GM19372 (cell line): ENCODE data around the gene SRSF2.
"Not testable (repeated sequence)": the region's sequence is repeated elsewhere in the genome, so short reads cannot be mapped to it uniquely, and the experiment has no call there.

Source experiments
- ATAC-seq: cut with Tn5 transposase; IDR thresholded peaks from one replicate; pipeline ENCODE4 v1.9.1; 2021; ENCODE audit warnings: mild to moderate bottlenecking, low read depth, moderate library complexity; ENCODE audit not compliant: unreplicated experiment

Gene SRSF2

GRCh38 chr17:76739568-76740115, 2.5 kb upstream of the SRSF2 start:
- not testable (repeated sequence) for ATAC-seq

GRCh38 chr17:76738468-76738850, 1.3 kb upstream of the SRSF2 start:
- ATAC-seq, result no peak

GRCh38 chr17:76737676-76738467, 741 bp upstream of the SRSF2 start, which contains the start of gene MFSD11:
Gene MFSD11 (plus strand): TSS chr17:76738119. CDS start chr17:76738353, 234 bp downstream.
- ATAC-seq, result peak; percentile 42

GRCh38 chr17:76736349-76737081, 616 bp downstream of the SRSF2 start:
- peak; percentile 8 for ATAC-seq

- ATAC-seq, result no peak
Measured at GRCh38 chr17:76735586-76736348, 1.4 kb downstream of the SRSF2 start.

GRCh38 chr17:76735006-76735405, 2.1 kb downstream of the SRSF2 start:
- no peak for ATAC-seq

- no peak for ATAC-seq
Measured at GRCh38 chr17:76734080-76734840, 2.9 kb downstream of the SRSF2 start.

GRCh38 chr17:76733618-76733957, 3.5 kb downstream of the SRSF2 start:
- no peak for ATAC-seq

- ATAC-seq, result no peak
Measured at GRCh38 chr17:76732734-76733617, 4.2 kb downstream of the SRSF2 start.

GRCh38 chr17:76731800-76732733, 5.1 kb downstream of the SRSF2 start:
- not testable (repeated sequence) for ATAC-seq

GRCh38 chr17:76727745-76728456, 9.2 kb downstream of the SRSF2 start:
- ATAC-seq, result no peak

GRCh38 chr17:76726776-76727718, 10.1 kb downstream of the SRSF2 start, which contains the start of gene METTL23:
Gene METTL23 (plus strand): TSS chr17:76726839. CDS start chr17:76729711, 2,872 bp downstream.
- peak; percentile 39 for ATAC-seq

GRCh38 chr17:76726231-76726775, 10.8 kb downstream of the SRSF2 start, which contains the start of gene JMJD6:
Gene JMJD6 (minus strand): TSS chr17:76726606. CDS start chr17:76726475, 131 bp downstream.
- ATAC-seq, result peak; percentile 73

- peak; percentile 16 for ATAC-seq
Measured at GRCh38 chr17:76725580-76726230, 11.4 kb downstream of the SRSF2 start.

- no peak for ATAC-seq
Measured at GRCh38 chr17:76723812-76724211, 13.3 kb downstream of the SRSF2 start.
